GM12892 (cell line): ENCODE data around the gene FLNB.
"Not testable (repeated sequence)": the region's sequence is repeated elsewhere in the genome, so short reads cannot be mapped to it uniquely, and the experiment has no call there.

ENCODE experiments used
- DNase-seq: peaks from one replicate; pipeline ENCODE4 v3.0.0; 2011; ENCODE audit not compliant: insufficient read length
- FAIRE-seq: peaks from 2 replicates; lab custom pipeline; 2011; peaks lifted over from hg19 to GRCh38; lab: Jason Lieb, UNC
- POLR2A ChIP-seq: IDR thresholded peaks from 2 replicates; pipeline ENCODE4 v1.6.1; 2011; ENCODE audit warnings: low read depth, low read length, control low read depth
- POLR2AphosphoS5 ChIP-seq: IDR thresholded peaks from 2 replicates; pipeline ENCODE4 v1.6.1; 2011; ENCODE audit warnings: low read depth, low read length, control low read depth
- TAF1 ChIP-seq: IDR thresholded peaks from 2 replicates; pipeline ENCODE4 v1.6.1; 2011; ENCODE audit warnings: low read depth, mild to moderate bottlenecking, control low read depth, low read length, borderline replicate concordance

FLNB gene

DNA sequence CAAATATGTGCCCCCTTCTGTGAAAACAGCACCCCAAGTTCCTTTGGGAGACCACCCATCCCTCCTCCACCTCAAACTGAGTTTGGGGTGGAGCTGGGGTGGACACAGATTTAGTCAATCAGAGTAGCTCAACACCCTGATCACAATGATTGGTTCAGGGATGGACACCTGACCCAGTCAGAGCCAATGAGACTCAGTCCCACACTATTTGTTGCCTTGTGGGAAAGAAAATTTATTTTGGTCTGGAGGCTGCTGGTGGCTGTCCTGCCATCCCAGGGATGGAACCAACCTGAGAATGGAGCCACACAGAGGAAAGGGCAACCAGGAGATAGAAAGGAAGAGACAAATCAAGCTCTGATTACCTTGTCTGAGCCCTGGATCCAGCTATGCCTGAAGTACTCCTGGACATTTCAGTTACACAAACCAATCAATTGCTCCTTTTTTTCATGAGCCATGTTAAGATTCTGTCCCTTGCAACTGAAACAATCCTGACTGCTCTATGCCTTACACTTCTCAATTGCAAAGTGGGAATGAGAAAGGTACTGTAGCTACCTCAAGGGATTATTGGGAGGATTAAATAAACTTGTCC, 192.0 kb downstream of the FLNB start:
- no peak for TF ChIP-seq POLR2AphosphoS5
- no peak for TF ChIP-seq POLR2A
- TF ChIP-seq TAF1, result no peak
- DNase-seq, result no peak
- no peak for FAIRE-seq

DNA sequence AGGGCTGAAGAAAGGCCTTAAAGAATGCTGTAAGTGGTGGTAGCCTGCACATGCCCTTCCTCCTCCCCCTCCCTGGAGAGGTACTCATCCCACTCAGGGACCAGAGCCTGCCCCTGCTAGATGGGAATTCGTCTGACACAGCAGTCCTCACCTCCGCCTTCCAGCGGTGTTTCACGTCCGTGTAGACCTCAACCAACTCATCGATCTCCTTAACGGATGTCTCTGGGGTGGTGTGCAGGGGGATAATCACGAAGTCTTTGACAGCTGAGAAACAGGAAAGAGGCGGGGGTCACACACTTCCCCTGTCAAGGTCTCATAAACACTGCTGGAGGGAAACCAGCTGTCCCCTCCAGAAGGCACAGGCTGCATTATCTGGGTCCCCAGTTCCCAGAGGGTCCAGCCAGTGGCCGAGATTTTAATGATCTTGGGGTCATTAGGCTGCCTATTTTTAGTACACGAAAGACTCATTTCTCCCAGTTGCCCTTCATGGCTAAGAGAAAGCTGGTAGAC, 192.7 kb downstream of the FLNB start:
- no peak for FAIRE-seq

DNA sequence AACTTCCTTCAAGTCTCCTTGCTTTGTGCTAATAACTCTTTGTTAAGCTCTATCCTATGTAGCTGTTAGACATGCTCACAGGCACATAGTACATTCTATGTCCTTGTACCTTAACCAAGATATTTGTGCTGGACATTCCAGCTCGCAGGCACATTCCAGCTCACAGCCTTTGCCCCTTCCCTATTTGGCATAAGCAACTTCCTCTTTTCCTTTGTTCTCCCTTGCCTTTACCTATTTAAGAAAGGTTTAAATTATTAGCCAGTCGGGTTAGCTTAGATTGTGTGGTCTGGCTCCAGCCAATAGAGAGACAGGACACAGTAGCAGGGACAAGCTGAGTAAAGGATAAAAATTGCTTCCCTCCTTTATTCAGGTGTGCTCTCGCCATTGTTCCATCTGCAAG, 193.2 kb downstream of the FLNB start:
- FAIRE-seq, DNase-seq: not testable (repeated sequence)

More for the DNA sequence above, 192.7 kb downstream of the FLNB start:
- TF ChIP-seq POLR2A (no peak), TAF1 (no peak), POLR2AphosphoS5 (no peak)
- DNase-seq, result no peak

DNA sequence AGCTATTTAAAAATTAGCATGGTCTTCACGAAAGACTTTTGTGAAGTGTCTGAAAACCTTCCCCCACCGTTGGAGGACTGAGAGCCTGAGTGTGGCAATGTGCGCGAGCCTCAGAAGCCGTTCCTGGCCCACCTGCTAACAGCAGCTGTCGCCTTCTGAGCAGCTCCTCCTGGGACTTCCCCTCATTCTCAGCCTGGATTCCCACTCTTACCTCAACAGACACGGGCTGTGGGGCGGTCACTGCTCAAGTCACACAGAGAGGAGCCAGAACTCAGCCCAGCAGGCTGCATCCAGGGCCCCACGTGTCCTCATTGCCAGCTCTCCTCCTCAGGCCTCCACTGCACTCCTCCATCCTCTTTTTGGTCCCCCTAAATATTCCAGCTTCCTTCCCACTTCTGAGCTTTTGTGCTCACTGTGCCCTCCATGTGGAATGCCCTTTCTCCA, 194.7 kb downstream of the FLNB start:
- no peak for FAIRE-seq
- no peak for DNase-seq
- TF ChIP-seq TAF1 (no peak), POLR2A (no peak), POLR2AphosphoS5 (no peak)

DNA sequence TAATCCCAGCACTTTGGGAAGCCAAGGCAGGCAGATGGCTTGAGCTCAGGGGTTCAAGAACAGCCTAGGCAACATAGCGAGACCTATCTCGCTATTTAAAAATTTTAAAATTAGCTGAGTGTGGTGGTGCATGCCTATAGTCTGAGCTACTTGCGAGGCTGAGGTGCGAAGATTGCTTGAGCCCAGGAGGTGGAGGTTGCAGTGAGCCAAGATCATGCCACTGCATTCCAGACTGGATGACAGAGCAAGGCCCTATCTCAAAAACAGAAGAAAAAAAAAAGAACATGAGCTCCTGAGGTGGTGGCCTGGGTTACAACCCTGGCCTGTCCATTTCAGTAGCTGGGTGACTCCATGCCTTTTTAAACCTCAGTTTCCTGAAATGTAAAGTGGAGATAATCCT, 195.3 kb downstream of the FLNB start:
- TF ChIP-seq POLR2A (no peak), TAF1 (no peak), POLR2AphosphoS5 (no peak)
- FAIRE-seq (no peak), DNase-seq (no peak)

DNA sequence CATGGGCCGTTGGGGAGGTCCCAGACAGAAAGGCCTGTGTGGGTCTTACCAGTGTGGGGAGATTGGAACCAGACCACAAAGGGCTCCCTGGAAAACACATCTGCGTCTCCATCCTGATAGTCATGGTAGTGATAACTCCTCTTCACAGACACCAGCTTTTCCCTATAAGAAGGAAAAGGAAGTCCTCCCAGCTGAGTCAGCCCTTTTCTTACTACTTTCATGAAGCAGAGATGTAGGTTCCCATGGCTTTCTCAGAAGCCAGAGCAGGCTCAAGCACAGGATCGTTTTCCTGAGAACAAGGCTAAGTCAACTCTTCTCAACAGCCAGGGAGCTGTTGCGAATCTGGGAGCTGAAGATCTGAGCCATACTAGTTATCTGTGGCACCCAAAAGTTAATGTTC, 196.5 kb downstream of the FLNB start:
- no peak for FAIRE-seq

DNA sequence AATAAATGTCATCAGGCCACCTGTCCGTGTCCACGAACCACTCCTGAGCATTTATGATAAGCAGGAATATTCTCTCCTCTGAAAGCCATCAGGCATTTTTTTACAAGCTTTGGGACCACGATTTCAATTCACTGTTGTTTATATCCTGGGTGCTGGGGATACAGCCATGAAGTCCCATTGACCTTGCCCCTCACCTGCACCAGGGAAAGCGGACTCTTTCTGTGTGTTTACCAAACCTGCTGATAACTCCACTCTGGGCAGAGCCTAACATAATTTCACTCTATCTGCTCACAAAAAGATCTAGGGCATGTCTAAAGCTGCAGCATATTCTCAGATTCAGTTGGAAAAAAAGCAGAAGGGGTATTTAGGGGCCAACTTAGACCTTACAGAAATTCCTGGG, 197.8 kb downstream of the FLNB start:
- no peak for TF ChIP-seq TAF1
- TF ChIP-seq POLR2A, result no peak
- TF ChIP-seq POLR2AphosphoS5, result no peak
- FAIRE-seq (no peak), DNase-seq (no peak)

More for the DNA sequence above, 196.5 kb downstream of the FLNB start:
- TF ChIP-seq POLR2AphosphoS5, result no peak
- no peak for TF ChIP-seq TAF1
- no peak for TF ChIP-seq POLR2A
- no peak for DNase-seq

DNA sequence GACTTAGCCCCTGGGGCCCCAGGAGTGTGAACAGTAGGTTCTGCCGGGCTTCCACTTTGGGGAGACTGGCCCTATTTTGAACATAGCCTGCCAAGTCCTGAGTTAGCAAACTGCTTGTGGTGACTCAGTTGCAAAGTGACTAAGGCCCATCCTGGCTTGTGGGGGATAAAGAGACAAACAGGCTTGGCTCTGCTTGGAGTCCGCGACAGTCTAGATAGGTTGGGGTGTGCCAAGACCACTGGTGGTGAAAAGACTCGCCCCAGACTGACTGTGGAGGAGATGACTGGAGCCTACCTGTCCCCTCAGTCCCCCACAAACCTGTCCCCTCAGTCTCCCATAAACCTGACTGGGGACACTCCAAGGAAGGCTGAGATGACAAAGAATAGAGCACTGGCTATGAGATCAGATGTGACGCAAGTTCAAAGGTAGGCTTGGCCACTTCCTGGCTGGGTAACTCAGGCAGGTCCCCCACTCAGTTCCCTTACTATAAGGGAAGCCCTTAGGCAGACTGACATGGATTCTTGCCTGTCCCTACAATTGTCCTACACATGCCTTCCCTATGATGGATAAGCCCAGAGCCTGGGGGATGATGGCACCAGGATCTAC, 198.3 kb downstream of the FLNB start:
- TF ChIP-seq TAF1 (no peak), POLR2A (no peak), POLR2AphosphoS5 (no peak)
- DNase-seq (no peak), FAIRE-seq (peak; percentile 67)

DNA sequence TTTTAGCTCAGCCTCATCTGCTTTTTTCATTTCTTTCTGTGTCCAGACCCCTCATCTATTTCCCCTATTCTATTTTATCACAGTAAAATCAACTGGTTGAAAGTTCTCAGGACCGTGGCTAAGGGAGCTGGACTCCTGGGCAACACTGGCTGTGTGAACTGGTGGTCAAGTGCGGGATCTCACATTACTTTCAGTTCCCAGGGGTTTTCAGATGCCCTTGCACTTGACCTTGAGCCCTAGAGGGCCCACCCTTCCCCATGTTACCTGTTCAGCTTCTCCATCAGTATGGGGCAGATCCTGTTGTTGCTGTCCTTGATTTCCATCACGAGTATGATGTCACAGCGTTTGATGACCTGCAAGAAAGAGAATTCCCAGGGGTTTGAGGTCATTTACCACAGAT, 199.7 kb downstream of the FLNB start:
- FAIRE-seq, result no peak
- TF ChIP-seq POLR2A (no peak), TAF1 (no peak), POLR2AphosphoS5 (no peak)
- no peak for DNase-seq

DNA sequence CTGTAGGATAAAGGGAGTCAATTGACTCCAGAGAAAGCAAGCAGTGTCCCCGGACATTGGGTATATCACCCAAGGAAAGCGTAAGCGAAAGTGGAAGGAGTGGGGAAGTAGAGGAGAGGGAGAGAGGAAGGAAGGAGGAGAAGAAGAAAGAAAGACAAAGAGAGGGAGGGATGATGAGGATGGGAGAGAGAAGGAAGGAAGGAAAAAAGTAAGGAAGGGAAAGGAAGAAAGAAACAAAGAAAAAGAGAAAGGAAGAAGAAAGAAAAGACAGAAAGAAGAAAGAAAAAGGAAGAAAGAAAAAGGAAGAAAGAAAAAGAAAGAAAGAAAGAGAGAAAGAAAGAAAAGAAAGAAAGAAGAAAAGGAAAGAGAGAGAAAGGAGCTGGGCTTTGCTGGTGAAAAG, 201.7 kb downstream of the FLNB start:
- FAIRE-seq (no peak), DNase-seq (no peak)

DNA sequence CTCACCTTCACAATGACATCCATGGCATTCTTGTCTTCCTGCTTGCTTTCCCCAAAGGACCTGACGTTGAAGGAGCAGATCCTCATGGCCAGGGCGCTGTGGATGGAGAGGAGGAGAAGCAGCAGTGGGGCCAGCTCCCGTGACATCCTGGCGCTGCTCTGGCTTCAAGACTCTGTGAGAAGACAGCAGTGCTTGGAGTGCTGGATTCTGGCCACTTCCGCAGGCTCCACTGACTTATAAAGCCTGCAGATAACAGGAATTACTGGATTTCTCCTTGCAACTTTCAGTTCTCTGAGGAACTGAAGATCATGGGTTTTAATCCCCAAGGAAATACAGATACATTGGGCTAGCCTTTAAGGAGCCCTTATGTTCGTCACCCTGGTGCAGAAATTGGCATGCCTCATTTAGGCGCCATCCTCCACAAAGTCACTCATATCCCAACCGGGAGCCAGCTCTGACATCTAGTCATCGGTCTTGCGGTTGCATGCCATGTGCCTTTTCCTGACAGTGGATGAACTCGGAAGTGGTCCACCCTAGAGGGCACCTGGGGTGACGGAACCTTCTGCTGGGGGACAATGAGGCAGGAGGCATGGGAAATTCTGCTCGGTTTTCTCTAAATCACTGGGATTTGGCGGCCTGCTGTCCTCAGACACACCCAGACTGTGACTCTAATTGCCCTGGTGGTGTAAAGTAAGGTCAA, 202.7 kb downstream of the FLNB start, which contains the start of gene DNASE1L3:
Gene DNASE1L3, minus strand, starts transcription at position 212 of the 700 bp plus-strand sequence. Its CDS starts 66 bp downstream, at position 146.
- FAIRE-seq (no peak), DNase-seq (no peak)
- no peak for TF ChIP-seq POLR2AphosphoS5
- TF ChIP-seq POLR2A, result no peak
- no peak for TF ChIP-seq TAF1

More for the DNA sequence above, 201.7 kb downstream of the FLNB start:
- TF ChIP-seq TAF1, result no peak
- no peak for TF ChIP-seq POLR2AphosphoS5
